ENCODE measurements around the gene SEMA4G.

DNA sequence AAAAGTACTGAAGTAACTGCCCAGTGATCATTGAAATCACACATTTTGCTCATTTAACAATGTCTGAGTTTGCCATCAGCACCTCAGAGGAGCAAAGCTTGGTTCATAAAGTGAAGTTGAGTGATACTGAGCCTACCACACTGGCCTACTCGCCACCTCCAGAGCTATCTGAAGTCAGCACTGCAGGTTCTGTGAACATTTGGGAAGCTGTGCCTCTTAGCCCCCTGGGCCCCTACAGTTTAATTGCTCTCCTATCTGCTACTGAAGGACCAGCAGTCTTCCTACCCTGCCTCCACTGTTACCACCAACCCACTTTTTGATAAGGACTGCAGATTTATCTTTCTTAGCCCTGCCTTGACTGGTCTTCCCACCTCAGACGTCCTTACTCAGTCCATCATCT lies 2.0 kb upstream of the SEMA4G start:
- TF ChIP-seq, protein P1, sequence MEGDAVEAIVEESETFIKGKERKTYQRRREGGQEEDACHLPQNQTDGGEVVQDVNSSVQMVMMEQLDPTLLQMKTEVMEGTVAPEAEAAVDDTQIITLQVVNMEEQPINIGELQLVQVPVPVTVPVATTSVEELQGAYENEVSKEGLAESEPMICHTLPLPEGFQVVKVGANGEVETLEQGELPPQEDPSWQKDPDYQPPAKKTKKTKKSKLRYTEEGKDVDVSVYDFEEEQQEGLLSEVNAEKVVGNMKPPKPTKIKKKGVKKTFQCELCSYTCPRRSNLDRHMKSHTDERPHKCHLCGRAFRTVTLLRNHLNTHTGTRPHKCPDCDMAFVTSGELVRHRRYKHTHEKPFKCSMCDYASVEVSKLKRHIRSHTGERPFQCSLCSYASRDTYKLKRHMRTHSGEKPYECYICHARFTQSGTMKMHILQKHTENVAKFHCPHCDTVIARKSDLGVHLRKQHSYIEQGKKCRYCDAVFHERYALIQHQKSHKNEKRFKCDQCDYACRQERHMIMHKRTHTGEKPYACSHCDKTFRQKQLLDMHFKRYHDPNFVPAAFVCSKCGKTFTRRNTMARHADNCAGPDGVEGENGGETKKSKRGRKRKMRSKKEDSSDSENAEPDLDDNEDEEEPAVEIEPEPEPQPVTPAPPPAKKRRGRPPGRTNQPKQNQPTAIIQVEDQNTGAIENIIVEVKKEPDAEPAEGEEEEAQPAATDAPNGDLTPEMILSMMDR (IDR thresholded peaks at IDR 0.05; ENCODE audit: low read depth, low read length), result no peak
- TF ChIP-seq EZH2phosphoT487 (IDR thresholded peaks at IDR 0.05; ENCODE audit: low read depth), result no peak

Measured in OCI-LY3 (cell line).